DMS114 treated with DMSO at 0.1 percent for 48 hours (cell line): ENCODE measurements around the gene EPHA2.
"Not testable (repeated sequence)": the region's sequence is repeated elsewhere in the genome, so short reads cannot be mapped to it uniquely, and the experiment has no call there.

Experiments
- DNase-seq: peaks from one replicate; lab custom pipeline; 2025; ENCODE audit not compliant: unreplicated experiment; lab: John Stamatoyannopoulos, UW

EPHA2 gene

DNA sequence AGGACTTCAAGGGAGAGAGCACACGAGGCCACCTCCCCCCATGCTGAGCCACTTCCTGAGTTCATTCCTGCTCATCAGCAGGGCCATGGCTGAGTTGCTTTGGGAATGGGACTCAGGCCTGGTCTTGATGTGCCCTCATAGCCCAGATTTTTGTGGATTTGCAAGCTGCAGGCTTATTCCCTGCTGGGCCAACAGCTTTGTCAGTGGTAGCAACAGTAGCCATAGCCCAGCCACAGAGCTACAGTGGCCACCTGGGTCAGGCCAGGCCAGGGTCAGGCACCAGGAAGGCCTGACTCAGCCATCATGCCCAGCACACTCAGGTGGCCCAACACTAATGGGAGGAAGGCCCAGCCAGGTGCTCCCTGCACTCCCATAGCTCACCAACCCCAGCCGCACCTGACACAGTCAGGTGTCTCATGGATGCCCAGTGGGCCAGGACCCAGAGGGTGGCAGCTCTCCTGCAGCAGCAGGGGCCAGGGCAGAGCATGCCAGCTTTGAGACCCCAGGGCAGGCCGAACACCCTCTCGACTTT is 33.5 kb downstream of the EPHA2 start:
- DNase-seq = no peak

DNA sequence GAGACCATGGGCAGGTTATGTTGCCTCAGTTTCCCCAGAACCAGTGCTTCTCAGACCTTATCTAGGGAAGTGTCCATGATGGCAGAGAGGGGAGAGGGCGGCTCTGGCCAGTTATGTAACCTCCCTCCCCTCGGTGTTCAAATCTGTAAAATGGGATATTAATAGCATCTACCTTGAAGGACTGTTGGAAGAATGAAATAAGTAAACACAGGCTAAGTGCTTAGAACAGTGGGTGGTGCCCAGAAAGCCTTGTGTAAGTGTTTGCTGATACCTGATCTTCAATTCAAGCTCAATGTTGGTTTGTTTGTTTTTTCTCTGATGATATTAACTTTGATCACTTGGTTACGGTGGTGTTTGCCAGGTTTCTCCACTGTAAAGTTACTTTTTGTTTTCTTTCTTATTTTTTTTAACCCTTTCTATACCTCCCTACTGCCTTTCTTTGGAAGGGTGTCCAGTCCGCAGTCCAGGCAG is 34.9 kb downstream of the EPHA2 start:
- no peak for DNase-seq

DNA sequence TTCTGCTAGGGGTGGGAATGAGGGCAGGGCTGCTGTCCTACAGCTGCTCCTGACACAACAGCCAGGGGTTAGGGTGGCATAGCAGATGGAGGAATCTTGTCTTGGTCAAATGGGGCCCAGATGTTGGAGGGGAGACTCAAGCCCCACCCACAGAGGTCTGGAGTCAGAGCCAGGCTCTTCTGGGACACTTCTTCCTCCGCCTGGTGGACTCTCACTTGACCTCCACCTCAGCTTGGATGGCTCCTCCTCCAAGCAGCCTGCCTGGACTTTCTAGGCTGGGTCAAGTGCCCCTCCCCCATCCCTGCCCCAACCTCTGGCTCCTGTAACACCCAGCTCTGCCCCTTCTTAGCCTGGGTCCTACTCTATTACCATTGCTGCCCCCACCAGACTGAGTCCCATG is 35.5 kb downstream of the EPHA2 start:
- DNase-seq = no peak

DNA sequence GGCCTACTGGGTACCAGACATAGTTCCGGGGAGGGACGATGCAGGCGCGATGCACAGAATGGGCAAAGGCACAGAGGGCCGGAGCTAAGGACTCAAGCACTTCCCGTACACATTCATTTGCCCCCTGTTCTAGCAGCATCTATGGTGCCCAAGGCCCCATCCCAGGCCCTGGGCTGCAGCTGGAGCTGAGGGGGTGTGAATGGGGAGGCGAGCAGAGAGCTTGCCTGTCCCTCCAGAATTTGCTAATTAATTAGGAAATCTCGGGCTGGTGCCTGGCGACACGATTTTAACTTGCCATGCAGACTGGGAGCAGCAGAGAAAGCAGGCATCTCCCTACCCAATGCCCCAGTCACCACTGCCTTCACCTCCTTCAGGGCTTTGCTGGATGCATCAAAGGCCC is 35.9 kb downstream of the EPHA2 start:
- DNase-seq = no peak

DNA sequence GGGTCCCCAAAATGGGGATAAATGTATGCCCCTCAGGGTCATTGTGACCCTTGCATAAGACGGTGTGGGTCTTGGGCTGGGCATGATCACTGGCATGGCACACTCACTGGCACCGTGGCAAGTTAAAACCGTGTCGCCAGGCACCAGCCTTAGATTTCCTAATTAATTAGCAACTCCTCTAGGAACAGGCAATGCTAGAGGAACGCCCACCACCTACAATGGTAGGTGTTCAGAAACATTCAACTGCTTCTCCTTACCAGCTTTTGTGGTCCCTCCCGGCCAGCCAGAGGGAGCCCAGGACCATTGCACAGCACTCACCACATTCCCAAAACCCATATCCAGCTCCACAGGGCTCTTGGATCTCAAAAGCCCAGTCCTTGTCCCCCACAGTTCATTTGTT is 36.4 kb downstream of the EPHA2 start:
- DNase-seq = no peak

DNA sequence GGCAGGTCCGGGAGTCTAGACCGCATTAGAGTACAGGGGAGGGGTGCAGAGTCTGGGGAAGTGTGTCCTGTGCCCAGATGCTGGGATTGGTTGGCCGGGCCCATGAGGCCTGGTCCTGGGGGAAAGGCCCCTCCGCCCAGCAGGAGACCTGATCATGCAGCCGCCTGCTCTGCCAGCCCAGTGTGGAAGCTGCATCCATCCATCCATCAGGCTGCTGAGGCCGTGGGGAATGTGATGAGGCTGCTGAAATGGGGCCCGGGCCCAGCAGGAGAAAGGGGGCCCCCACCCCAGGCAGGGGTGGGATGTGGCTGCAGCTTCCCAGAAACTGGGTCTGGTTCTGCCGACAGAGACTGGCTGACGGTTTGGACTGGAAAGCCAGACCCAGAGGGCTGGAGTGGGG is 37.2 kb downstream of the EPHA2 start:
- no peak for DNase-seq

DNA sequence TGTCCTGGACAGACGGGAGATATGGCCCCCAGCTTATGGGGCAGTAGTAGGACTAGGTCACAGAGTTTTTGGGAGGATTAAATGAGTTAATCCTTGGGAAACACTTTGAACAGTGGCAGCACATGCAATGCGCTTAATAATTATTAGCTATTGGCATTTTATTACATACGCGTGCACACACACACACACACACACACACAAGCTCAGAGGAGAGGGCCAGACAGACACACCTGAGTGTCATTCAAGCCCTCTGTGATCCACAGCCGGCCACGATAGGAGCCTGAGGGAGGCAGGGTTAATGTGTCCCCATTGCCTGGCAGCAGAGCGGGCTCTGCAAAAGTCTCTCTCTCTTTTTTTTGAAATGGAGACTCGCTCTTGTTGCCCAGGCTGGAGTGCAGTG is 37.9 kb downstream of the EPHA2 start:
- DNase-seq = no peak

DNA sequence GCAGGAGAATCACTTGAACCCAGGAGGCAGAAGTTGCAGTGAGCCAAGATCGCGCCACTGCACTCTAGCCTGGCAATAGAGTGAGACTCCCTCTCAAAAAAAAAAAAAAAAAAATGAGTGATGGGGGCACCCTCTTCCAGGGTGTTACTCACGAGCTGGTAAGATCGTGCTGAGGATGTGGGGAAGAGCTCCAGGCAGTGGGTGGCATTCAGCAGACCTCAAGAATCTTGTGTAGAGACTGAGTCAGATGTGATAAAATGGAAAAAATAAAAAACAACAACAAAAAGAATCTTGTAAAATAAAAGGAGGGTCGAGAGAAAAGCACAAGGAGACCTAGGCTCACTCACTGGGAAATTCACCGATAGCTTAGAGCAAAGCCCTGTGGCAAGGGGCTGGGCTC is 38.5 kb downstream of the EPHA2 start:
- DNase-seq = no peak

DNA sequence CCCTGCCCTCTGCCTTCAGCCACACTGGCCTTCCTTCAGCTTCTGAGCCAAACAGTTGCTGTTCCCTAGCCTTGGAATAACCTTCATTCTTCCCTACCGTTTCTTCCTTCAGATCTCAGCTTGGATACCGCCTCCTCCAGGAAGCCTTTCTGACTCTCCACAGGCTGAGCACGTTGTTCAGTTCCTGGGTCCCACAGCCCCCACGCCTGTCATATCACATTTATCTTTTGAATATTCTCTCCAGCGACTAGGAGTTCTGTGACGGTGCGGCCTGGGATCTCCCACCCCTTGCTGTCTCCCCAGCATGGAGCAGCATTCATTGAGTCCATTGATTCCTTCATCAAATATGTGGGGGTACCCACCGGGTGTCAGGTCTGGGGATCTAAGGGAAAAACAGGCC is 39.2 kb downstream of the EPHA2 start:
- DNase-seq = no peak

DNA sequence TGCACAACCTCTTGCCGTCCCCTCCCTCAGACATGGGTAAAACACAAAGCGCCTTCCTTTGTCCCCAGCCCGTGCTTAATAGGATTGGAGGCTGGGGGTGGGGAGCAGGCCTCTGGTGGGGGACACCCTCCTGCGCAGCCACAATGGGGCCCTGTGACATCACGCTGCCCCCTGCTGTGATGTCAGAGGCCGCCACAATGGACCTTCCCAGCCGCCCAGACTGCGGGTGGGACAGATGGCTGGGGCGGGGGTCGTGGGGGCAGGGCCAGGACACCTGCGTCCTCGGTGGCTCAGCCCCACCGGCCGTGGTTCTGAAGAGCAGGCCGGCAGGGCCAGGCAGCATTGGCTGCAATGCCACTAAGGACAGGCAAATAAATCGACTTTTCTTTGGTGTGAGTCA is 39.9 kb downstream of the EPHA2 start:
- DNase-seq = no peak

DNA sequence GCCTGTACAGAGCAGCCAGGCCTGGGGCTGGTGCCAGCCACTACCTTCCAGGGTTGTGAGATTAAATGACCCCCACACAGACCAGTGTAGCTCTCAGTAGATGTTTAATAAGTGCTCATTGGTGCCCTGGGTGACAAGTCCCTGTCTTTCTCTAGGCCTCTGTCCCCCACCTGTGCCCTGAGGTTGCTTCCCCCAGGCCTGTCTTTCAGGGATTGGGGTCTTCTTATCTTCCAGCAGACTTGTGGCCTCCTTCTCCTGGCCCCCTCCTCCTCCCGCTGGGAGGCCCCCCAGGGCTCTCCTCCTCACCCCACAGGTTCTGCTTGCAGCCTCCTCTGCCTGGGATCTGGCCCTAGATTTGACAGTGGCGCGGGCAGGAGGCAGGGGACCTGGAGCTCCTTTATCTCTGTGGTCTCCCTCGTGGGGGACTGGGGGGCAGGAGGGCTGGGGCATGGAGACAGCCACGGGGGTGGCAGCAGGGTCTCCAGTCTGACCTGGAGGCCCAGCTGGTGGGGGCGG is 40.3 kb downstream of the EPHA2 start:
- no peak for DNase-seq

DNA sequence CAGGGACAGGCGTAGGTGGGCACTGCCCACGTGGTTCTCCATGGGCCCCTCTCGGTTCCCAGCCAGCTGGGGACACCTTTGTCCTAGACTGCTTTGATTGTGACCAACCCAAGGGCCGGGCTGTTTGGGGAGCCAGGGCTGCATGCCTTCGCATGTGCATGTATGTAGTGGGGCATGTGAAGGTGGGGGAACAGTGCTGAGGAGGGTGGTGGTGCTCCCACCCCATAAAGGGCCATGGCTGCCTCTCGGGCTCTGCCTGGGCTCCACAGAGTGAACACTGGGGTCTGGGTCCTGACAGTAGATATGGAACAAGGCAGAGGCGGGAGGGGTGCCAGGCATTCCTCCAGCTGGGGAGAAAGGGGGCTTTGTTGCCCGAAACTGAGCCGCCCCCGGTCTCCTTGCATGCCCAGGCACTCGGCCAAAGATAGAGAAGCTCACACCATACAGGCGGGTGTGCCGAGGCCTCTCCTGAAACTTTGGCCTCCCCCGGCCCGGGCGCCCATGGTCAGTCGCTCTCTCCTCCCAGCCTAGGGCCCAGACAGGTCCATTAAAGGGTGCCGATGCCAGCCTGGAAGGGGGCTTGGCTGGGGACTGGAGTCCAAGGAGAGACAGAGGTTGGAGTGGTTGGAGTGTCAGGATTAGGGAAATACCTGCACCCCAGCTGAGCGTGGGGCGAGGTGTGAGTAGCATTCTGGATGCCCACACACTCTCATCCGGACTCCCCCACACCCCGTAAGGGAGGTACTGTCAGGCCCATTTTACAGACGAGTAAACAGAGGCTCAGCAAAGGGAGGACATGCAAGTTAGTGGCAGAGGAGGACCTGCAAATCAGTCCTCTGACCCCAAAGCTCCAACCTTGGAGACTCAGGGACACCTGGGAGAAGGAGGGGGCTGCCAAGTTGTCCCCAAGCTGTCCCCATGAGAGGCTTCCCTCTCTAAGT is 41.1 kb downstream of the EPHA2 start:
- no peak for DNase-seq

DNA sequence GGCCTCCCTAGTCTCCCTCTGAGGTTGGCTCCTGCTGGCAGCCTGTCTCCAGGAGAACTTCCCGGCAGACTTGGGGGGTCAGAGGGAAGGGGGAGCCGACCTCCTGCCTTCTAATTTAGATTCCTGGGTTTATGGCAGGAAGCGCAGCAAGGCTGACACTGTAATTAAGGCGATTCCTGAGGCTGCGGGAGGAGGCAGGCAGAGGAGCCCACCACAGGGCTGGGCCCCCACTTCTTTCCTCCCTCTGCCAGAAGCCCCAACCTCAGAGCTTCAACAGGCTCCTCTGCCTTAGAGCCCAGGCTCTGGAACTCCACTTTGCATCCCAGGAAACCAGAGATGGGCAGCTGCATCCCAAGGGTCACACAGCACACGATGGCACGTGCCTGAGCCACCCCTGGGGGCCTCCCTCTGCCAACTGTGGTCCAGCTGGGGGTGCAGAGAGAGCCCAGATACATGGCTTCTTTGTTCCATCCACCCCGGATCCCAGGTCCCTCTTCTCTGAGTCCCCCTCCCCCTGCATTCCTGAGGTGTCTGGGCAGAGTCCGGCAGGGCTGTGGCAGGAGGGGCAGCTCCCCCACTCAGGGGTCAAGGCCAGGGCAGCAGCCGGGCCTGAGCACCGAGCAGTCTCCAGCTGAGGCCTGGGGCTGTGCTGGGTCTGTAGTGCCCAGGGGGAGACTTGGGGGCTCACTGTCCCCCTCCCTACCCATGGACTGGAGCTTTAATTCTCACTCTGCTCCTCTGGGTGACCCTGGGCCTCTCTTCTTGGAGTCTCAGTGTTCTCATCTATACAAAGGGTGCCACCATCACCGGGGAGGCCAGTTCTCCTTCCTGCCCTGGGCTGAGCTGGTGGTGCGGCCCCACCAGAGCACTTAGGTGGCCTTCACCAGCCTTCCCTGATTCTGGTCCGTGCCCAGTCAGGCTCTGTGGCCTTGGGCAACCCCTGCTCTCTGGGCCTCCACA is 43.0 kb downstream of the EPHA2 start:
- no peak for DNase-seq

DNA sequence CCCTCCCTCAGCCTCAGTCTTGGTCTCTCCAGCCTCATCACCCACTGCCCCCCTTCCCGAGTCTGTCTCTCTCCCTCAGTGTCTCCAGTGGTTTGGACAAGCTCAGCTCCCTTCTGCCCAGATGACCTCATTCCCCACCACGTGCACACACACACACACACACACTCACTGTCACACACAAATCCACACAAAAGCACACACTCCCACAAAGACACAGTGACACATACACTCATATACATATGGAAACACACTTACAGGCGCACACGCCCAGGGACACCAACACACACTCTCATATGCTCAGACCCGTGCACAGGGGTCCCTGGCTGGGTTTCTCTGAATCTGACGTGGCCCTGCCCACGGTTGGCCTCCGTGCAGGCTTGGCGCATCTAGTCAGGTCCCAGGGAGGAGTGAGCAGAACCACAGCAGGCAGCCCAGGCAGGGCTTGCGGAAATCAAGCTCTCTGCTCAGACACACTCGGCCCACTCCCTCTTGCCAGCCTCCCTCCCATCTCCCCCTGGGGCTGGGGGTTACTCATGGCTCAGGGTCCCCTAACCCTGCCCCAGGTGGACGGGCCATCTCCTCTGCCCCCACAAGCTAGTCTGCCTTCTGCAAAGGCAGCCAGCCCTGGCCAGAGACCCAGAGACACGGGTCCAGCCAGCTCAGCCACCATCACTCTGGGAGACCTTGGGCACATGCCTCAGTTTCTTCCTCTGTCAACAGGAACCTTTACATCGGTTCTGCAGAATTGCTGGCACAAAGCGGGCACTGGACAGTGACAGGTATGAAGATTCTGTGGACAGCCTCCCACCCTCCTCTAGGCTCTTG is 43.9 kb downstream of the EPHA2 start:
- DNase-seq = no peak

DNA sequence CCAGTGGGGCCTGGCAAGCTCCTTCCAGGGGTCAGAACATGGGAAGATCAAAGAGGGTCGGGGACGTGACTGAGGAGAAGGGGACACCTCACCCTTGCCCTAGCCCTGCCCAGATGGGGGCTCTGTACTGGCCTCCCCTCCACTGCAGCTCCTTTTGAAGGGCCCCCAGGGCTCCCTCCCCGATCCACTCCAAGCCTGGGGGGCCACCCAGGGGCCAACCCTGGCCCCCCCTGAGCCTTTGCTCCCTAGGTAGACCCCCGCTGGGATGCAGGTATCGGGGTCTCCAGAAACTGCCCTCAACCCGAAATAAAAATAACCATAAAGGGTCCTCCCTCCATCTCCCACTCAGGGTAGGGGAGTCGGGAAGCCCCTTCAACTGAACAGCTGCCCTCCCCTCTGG is 45.0 kb downstream of the EPHA2 start:
- DNase-seq = no peak

DNA sequence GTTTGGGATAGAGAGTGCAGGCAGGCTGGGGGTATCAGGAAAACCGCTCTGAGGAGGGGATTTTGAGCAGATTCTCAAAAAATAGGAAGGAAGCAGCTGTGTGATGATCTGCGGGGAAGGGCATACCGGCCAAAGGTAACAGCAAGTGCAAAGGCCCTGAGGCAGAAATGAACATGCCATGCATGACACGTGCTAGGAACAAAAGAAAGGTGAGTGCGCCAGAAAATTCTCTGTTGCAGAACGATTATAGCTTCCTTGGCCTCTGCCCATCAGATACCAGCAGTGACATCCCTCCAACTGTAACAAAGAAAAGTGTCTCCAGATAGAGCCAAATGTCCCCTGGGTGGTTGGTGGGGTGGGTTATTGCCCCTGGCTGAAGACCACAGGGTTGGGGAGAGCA is 45.4 kb downstream of the EPHA2 start:
- no peak for DNase-seq

DNA sequence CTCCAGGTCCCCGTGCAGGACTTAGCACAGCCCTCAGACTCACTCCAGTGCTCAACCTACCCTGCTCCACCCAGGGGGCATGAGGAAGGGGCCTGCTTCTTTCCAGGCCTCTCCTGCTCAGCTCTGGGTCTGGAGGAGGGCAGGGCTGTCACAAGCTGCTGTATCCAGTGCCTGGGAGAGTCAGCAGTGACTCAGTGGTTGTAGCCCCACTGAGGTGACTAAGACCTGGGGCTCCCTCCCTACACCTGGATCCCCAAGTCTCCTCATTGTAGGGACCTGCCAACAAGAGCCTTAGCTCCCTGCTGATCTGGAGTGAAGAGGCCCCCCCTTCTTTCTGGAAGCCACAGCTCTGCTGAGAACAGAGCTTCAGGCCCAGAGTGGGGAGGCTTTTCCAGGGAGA is 46.3 kb downstream of the EPHA2 start:
- DNase-seq = no peak

DNA sequence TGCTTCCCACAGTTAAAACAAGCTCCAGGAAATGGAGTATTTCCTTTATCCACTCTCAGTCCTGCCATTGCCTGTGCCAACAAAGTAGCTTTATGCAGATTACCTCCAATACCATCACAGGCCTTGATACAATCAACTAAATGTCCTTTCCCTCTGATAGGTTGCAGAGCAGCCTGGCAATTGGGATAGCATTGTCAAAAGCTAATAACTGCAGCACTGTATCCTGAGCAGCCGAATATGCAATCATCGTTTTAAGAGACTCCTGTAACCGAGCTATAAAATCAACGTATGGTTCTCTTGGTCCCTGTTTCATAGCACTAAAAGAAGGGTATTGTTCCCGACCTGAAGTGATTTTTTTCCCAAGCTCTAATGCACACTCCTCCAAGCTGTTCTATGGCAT is 48.8 kb downstream of the EPHA2 start:
- DNase-seq = not testable (repeated sequence)

DNA sequence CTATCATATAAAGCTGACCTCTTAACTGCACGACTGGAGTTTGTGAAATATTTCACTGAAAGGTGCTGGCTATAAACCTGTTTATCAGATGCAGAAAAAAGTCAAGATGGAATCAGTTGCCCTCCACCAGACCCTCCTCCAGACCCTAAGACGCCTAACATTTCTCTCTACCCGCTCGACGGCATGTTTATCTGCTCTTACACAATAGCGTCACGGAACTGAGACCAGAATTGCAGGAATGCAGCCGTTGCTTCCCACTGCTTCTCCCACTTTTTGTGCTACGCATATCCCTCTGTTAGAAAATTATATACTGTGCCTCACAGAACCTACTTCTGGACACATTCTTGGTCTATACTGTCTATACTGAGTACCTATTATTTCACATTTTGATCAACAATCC is 54.2 kb downstream of the EPHA2 start:
- DNase-seq = no peak

DNA sequence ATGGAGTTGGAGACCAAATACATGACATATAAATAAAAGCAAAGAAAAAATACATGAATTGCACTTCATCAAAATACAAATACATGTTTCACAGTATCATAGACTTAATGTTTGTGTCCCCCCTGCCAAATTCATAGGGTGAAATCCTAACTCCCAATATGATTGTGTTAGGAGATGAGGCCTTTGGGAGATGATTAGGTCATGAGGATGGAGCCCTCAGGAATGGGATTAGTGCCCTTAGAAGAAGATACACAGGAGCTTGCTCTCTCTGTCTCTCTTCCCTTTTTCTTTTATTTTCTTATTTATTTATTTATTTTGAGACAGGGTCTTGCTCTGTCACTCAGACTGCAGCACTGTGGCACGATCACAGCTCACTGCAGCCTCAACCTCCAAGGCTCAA is 56.5 kb downstream of the EPHA2 start:
- DNase-seq = no peak
